ENCODE results near the gene RPL18. TPM values are rescaled to one million over a fixed set of nuclear protein-coding genes. Genes with fewer than 3 reads are reported as not detected.

Gene RPL18
- total and polyA plus RNA-seq, 2 experiments from 2014 or later = 1,898 to 2,011 TPM

DNA sequence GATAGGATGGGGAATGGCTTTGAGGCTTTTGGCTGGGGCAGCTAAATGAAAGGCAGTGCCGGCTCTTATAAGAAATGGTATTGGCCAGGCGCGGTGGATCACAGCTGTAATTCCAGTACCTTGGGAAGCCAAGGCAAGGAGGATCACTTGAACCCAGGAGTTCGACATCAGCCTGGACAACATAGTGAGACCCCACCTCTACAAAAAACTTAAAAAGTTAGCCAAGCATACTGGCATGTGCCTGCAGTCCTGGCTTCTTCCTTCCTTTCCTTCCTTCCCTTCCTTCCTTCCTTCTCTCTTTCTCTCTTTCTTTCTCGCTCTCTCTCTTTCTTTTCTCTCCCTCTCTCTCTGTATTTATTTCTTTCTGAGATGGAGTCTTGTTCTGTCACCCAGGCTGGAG lies 23.9 kb upstream of the RPL18 start:
- Histone ChIP-seq H3F3A (replicated peaks; ENCODE audit: low read depth) (peaks cover 24% of the 10 kb centered on the region), H3K27ac (ENCODE audit: low read depth) (no peak overlapping the region), H3K79me2 (replicated peaks; ENCODE audit: insufficient read depth) (no peaks in the 10 kb centered on the region), H2AFZ (no peak overlapping the region), H3K4me1 (ENCODE audit: insufficient read depth) (peaks cover 25% of the 10 kb centered on the region), H3K4me3 (no peak overlapping the region), H3K27me3 (ENCODE audit: insufficient read depth) (0 out of 2 replicates have a peak, but pooled peaks cover 7% of the 10 kb centered on the region), H4K20me1 (replicated peaks; ENCODE audit: insufficient read depth) (no peaks in the 10 kb centered on the region), H3K4me2 (no peak overlapping the region), H3K36me3 (ENCODE audit: insufficient read depth) (no peaks in the 10 kb centered on the region), H3K9me2 (ENCODE audit: insufficient read depth) (no peaks in the 10 kb centered on the region)
- Mint-ChIP-seq H3K27ac (no peak overlapping the region), H3K36me3 (ENCODE audit: low read depth) (peaks cover 36% of the 10 kb centered on the region), H3K27me3 (ENCODE audit: insufficient read depth, low read depth, poor library complexity) (peaks cover 24% of the 10 kb centered on the region), H3K4me3 (no peak overlapping the region), H3K9me3 (no peaks in the 10 kb centered on the region), H3K4me1 (peaks cover 28% of the 10 kb centered on the region)
- ATAC-seq = no peak
- no peak for DNase-seq (ENCODE audit: low spot score)
- TF ChIP-seq POLR2AphosphoS5 (IDR thresholded peaks at IDR 0.05; ENCODE audit: low read depth) (no peak), CREB1 (CRISPR knock-in tag; IDR thresholded peaks at IDR 0.05; ENCODE audit: low read depth) (no peak), NANOG (IDR thresholded peaks at IDR 0.05; ENCODE audit: borderline replicate concordance) (no peak), JUNB (IDR thresholded peaks at IDR 0.05; ENCODE audit: unreplicated experiment) (no peak)
- TF ChIP-seq, protein P1, sequence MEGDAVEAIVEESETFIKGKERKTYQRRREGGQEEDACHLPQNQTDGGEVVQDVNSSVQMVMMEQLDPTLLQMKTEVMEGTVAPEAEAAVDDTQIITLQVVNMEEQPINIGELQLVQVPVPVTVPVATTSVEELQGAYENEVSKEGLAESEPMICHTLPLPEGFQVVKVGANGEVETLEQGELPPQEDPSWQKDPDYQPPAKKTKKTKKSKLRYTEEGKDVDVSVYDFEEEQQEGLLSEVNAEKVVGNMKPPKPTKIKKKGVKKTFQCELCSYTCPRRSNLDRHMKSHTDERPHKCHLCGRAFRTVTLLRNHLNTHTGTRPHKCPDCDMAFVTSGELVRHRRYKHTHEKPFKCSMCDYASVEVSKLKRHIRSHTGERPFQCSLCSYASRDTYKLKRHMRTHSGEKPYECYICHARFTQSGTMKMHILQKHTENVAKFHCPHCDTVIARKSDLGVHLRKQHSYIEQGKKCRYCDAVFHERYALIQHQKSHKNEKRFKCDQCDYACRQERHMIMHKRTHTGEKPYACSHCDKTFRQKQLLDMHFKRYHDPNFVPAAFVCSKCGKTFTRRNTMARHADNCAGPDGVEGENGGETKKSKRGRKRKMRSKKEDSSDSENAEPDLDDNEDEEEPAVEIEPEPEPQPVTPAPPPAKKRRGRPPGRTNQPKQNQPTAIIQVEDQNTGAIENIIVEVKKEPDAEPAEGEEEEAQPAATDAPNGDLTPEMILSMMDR (conservative IDR thresholded peaks at IDR 0.05; ENCODE audit: low read depth in 2 of 2) = no peak

DNA sequence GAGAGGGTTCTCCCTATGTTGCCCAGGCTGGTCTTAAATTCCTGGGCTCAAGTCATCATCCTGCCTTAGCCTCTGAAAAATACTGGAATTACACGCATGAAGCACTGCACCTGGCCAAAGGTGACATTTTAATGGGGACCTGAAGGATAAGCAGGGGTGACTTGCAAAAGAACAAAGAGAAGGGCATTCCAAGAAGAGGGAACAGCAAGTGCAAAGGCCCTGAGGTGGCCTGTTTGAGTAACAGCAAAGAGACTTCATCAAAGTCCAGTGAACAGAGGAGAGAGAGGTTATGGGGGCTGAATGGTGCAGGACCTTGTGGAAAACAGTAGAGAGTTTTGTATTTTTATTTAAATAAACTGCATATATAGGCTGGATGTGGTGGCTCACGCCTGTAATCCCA lies 22.9 kb upstream of the RPL18 start:
- Mint-ChIP-seq H3K36me3 (ENCODE audit: low read depth) (peaks cover 36% of the 10 kb centered on the region), H3K4me1 (peaks cover 24% of the 10 kb centered on the region), H3K4me3 (no peak overlapping the region), H3K27me3 (ENCODE audit: insufficient read depth, low read depth, poor library complexity) (peaks cover 21% of the 10 kb centered on the region), H3K27ac (peak overlapping the region; percentile 29; the same call in 1 of the 2 replicates), H3K9me3 (no peaks in the 10 kb centered on the region)
- peaks cover 8% of the 10 kb centered on the region; the same call in 1 of the 2 replicates for H3K27me3 ChIP-seq (ENCODE audit: insufficient read depth)
- no peak overlapping the region for H3K4me3 ChIP-seq
- H3K4me2 ChIP-seq = no peak overlapping the region
- H3K4me1 ChIP-seq (ENCODE audit: insufficient read depth) = peaks cover 25% of the 10 kb centered on the region
- H3K27ac ChIP-seq (ENCODE audit: low read depth) = no peak overlapping the region
- H3K79me2 ChIP-seq (replicated peaks; ENCODE audit: insufficient read depth) = no peaks in the 10 kb centered on the region
- H2AFZ ChIP-seq = no peak overlapping the region
- ATAC-seq (no peak), DNase-seq (ENCODE audit: low spot score) (no peak)
- H3F3A ChIP-seq (replicated peaks; ENCODE audit: low read depth) = peaks cover 25% of the 10 kb centered on the region
- no peaks in the 10 kb centered on the region for H3K36me3 ChIP-seq (ENCODE audit: insufficient read depth)
- TF ChIP-seq ZNF331 (CRISPR knock-in tag; IDR thresholded peaks at IDR 0.05; ENCODE audit: low read depth) (no peak), JUNB (IDR thresholded peaks at IDR 0.05; ENCODE audit: unreplicated experiment) (no peak), EZH2phosphoT487 (IDR thresholded peaks at IDR 0.05; ENCODE audit: unreplicated experiment) (no peak), NANOG (IDR thresholded peaks at IDR 0.05; ENCODE audit: borderline replicate concordance) (no peak), CREB1 (CRISPR knock-in tag; IDR thresholded peaks at IDR 0.05; ENCODE audit: low read depth) (no peak)
- H3K9me2 ChIP-seq (ENCODE audit: insufficient read depth) = no peaks in the 10 kb centered on the region
- H4K20me1 ChIP-seq (replicated peaks; ENCODE audit: insufficient read depth) = no peaks in the 10 kb centered on the region
